Liver (tissue), 9 donors: ENCODE results near the gene MAP4K2. TPM values are rescaled to one million over a fixed set of nuclear protein-coding genes. Genes with fewer than 3 reads are reported as not detected.

Experiments used
- DNase-seq: peaks from one replicate; pipeline ENCODE4 v3.0.0-alpha.2; 2017; ENCODE audit warnings: low spot score
- H3K27ac ChIP-seq, 2 donors: one replicate each; pipeline ENCODE4 v1.7.0; 2013; ENCODE audit warnings: inconsistent platforms in 2 of 2, low read length in 2 of 2, control low read depth in 1 of 2, low read depth in 1 of 2, mild to moderate bottlenecking in 1 of 2
- H3K27me3 ChIP-seq, 4 donors: one replicate each; pipeline versions ENCODE4 v1.6.1 to v1.7.0; 2013; ENCODE audit warnings: low read length in 3 of 4, inconsistent platforms in 1 of 4, mild to moderate bottlenecking in 1 of 4, moderate library complexity in 1 of 4; ENCODE audit not compliant: control insufficient read depth in 4 of 4, insufficient read depth in 4 of 4
- H3K36me3 ChIP-seq, 4 donors: one replicate each; pipeline versions ENCODE4 v1.6.1 to v1.7.0; 2013; ENCODE audit warnings: low read length in 3 of 4, mild to moderate bottlenecking in 3 of 4, low read depth in 1 of 4, moderate library complexity in 1 of 4; ENCODE audit not compliant: control insufficient read depth in 4 of 4, insufficient read depth in 3 of 4
- H3K4me1 ChIP-seq, 4 donors: one replicate each; pipeline versions ENCODE4 v1.6.1 to v1.7.0; 2013; ENCODE audit warnings: low read length in 3 of 4, mild to moderate bottlenecking in 3 of 4, moderate library complexity in 1 of 4; ENCODE audit not compliant: control insufficient read depth in 4 of 4, insufficient read depth in 4 of 4
- H3K4me3 ChIP-seq, 3 donors: one replicate each; pipeline versions ENCODE4 v1.6.1 to v1.7.0; 2013; ENCODE audit warnings: low read length in 3 of 3, control low read depth in 1 of 3, low read depth in 1 of 3, mild to moderate bottlenecking in 1 of 3
- H3K9ac ChIP-seq, 2 donors: one replicate each; pipeline ENCODE4 v1.7.0; 2013; ENCODE audit warnings: low read length in 2 of 2, mild to moderate bottlenecking in 2 of 2, moderate library complexity in 2 of 2, control low read depth in 1 of 2, low read depth in 1 of 2
- H3K9me3 ChIP-seq, 4 donors: one replicate each; pipeline versions ENCODE4 v1.6.1 to v1.7.0; 2013; ENCODE audit warnings: low read length in 3 of 4; ENCODE audit not compliant: control insufficient read depth in 4 of 4
- ATF3 ChIP-seq: IDR thresholded peaks from 2 replicates; pipeline ENCODE4 v1.6.1; 2016; ENCODE audit warnings: antibody characterized with exemption
- EGR1 ChIP-seq, 2 donors: IDR thresholded peaks; 2 replicates each; pipeline ENCODE4 v1.6.1; 2016 to 2018; ENCODE audit warnings: antibody characterized with exemption in 2 of 2, low read depth in 2 of 2
- FOXA1 ChIP-seq: IDR thresholded peaks from 2 replicates; pipeline ENCODE4 v1.6.1; 2016; ENCODE audit warnings: antibody characterized with exemption
- FOXA2 ChIP-seq: IDR thresholded peaks from 2 replicates; pipeline ENCODE4 v1.6.1; 2016; ENCODE audit warnings: antibody characterized with exemption
- GABPA ChIP-seq, 2 donors: IDR thresholded peaks in 1 of 2; conservative IDR thresholded peaks in 1 of 2; 2 replicates each; pipeline ENCODE4 v1.6.1; 2016; ENCODE audit warnings: antibody characterized with exemption in 2 of 2, mild to moderate bottlenecking in 1 of 2, moderate library complexity in 1 of 2
- HNF4A ChIP-seq, 2 donors: conservative IDR thresholded peaks; 2 replicates each; pipeline ENCODE4 v1.6.1; 2016; ENCODE audit warnings: antibody characterized with exemption in 2 of 2, mild to moderate bottlenecking in 2 of 2
- HNF4G ChIP-seq: IDR thresholded peaks from 2 replicates; pipeline ENCODE4 v1.6.1; 2016; ENCODE audit warnings: antibody characterized with exemption
- JUND ChIP-seq, 2 donors: IDR thresholded peaks; 2 replicates each; pipeline ENCODE4 v1.6.1; 2016; ENCODE audit warnings: antibody characterized with exemption in 2 of 2
- NR2F2 ChIP-seq: IDR thresholded peaks from 2 replicates; pipeline ENCODE4 v1.6.1; 2016; ENCODE audit warnings: antibody characterized with exemption
- RAD21 ChIP-seq, 2 donors: IDR thresholded peaks; 2 replicates each; pipeline ENCODE4 v1.6.1; 2016; ENCODE audit warnings: antibody characterized with exemption in 2 of 2, mild to moderate bottlenecking in 2 of 2
- RXRA ChIP-seq, 2 donors: IDR thresholded peaks; 2 replicates each; pipeline ENCODE4 v1.6.1; 2017 to 2018; ENCODE audit warnings: antibody characterized with exemption in 2 of 2, mild to moderate bottlenecking in 1 of 2
- SP1 ChIP-seq: IDR thresholded peaks from 2 replicates; pipeline ENCODE4 v1.6.1; 2018; ENCODE audit warnings: antibody characterized with exemption, mild to moderate bottlenecking
- TAF1 ChIP-seq: conservative IDR thresholded peaks from 2 replicates; pipeline ENCODE4 v1.6.1; 2016; ENCODE audit warnings: antibody characterized with exemption, mild to moderate bottlenecking
- YY1 ChIP-seq: IDR thresholded peaks from 2 replicates; pipeline ENCODE4 v1.6.1; 2016; ENCODE audit warnings: antibody characterized with exemption, mild to moderate bottlenecking
- WGBS: extraction: QIAGEN DNeasy Blood & Tissue Kit; methylation state at CpG from one replicate; pipeline ENCODE4 v1.1.7; 2013; 5-methylcytosine and 5-hydroxymethylcytosine counted together
- polyA plus RNA-seq, 2 donors: library from polyadenylated mRNA; stranded (reverse) in 1 of 2; unstranded in 1 of 2; fragments of 200-250 nt in 1 of 2; fragments of >200 nt in 1 of 2; fragmentation: Nextera tagmentation in 1 of 2; extraction: Ambion mirVana in 1 of 2; gene quantifications; one replicate each; pipeline versions ENCODE4 v1.2.1 to v1.2.3, GENCODE V29; 2013 to 2015
- total RNA-seq, 2 donors: library from RNA; depleted of rRNA; stranded (reverse); fragments of >200 nt; gene quantifications; one replicate each; pipeline ENCODE4 v1.2.3, GENCODE V29; 2014
- TF ChIP-seq, protein P1 (sequence below): IDR thresholded peaks from 2 replicates; pipeline ENCODE4 v1.6.1; 2016; ENCODE audit warnings: antibody characterized with exemption, mild to moderate bottlenecking
- TF ChIP-seq, protein P2 (sequence below): IDR thresholded peaks from 2 replicates; pipeline ENCODE4 v1.6.1; 2016; ENCODE audit warnings: antibody characterized with exemption
- TF ChIP-seq, protein P3 (sequence below): IDR thresholded peaks from 2 replicates; pipeline ENCODE4 v1.6.1; 2016; ENCODE audit warnings: antibody characterized with exemption
- TF ChIP-seq, protein P4 (sequence below): fragments of 150-350 bp; IDR thresholded peaks from 2 replicates; pipeline ENCODE4 v1.5.1; 2017; ENCODE audit warnings: improper control_type of control experiment, low read depth, low read length; ENCODE audit not compliant: missing input control
- donor health status: healthy.
- donor health status: healthy.
- donor health status: healthy.
- donor health status: healthy.
- donor health status: healthy.

MAP4K2 gene
- total and polyA plus RNA-seq, 4 donors, result 2.1 to 6.9 (median 3.5) TPM

DNA sequence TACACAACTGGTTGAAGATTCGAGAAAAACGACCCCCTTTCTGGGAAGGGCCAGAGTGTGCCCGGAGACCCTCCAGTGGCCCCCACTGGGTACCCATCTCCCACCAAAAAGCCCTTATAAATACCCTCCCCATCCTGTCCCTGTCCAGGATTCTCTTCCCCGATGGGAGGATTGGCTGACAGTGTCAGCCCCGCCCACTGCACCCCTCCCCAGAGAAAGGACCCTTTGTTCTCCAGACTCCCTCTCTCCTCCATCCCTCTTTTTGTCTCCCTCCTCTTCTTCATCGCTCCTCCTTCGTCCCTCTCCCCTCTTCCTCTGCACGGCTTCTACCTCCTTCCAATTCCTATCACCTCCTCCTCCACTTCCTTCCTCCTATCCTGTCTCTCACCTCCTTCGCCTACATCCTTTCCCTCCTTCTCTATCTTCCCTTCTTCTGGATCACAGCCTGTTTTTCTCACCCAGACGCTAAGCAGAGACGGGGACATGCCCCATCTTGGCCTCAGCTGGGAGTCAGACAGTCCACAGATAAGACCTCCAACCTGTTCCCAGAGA, 20.6 kb upstream of the MAP4K2 start:
- WGBS, result 79% methylated on average over 11 of the region's 11 CpGs
- no peak overlapping the region for H3K9ac ChIP-seq
- H3K27me3 ChIP-seq, result no peaks in the 10 kb centered on the region
- H3K27ac ChIP-seq, result no peak overlapping the region
- no peaks in the 10 kb centered on the region for H3K9me3 ChIP-seq
- no peak for DNase-seq
- H3K4me1 ChIP-seq, result no peaks in the 10 kb centered on the region
- no peak for TF ChIP-seq NR2F2
- TF ChIP-seq FOXA1, result no peak
- TF ChIP-seq, protein P1, sequence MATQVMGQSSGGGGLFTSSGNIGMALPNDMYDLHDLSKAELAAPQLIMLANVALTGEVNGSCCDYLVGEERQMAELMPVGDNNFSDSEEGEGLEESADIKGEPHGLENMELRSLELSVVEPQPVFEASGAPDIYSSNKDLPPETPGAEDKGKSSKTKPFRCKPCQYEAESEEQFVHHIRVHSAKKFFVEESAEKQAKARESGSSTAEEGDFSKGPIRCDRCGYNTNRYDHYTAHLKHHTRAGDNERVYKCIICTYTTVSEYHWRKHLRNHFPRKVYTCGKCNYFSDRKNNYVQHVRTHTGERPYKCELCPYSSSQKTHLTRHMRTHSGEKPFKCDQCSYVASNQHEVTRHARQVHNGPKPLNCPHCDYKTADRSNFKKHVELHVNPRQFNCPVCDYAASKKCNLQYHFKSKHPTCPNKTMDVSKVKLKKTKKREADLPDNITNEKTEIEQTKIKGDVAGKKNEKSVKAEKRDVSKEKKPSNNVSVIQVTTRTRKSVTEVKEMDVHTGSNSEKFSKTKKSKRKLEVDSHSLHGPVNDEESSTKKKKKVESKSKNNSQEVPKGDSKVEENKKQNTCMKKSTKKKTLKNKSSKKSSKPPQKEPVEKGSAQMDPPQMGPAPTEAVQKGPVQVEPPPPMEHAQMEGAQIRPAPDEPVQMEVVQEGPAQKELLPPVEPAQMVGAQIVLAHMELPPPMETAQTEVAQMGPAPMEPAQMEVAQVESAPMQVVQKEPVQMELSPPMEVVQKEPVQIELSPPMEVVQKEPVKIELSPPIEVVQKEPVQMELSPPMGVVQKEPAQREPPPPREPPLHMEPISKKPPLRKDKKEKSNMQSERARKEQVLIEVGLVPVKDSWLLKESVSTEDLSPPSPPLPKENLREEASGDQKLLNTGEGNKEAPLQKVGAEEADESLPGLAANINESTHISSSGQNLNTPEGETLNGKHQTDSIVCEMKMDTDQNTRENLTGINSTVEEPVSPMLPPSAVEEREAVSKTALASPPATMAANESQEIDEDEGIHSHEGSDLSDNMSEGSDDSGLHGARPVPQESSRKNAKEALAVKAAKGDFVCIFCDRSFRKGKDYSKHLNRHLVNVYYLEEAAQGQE, result no peak
- TF ChIP-seq RAD21 (IDR thresholded peaks at IDR 0.05), result no peak
- TF ChIP-seq, protein P2, sequence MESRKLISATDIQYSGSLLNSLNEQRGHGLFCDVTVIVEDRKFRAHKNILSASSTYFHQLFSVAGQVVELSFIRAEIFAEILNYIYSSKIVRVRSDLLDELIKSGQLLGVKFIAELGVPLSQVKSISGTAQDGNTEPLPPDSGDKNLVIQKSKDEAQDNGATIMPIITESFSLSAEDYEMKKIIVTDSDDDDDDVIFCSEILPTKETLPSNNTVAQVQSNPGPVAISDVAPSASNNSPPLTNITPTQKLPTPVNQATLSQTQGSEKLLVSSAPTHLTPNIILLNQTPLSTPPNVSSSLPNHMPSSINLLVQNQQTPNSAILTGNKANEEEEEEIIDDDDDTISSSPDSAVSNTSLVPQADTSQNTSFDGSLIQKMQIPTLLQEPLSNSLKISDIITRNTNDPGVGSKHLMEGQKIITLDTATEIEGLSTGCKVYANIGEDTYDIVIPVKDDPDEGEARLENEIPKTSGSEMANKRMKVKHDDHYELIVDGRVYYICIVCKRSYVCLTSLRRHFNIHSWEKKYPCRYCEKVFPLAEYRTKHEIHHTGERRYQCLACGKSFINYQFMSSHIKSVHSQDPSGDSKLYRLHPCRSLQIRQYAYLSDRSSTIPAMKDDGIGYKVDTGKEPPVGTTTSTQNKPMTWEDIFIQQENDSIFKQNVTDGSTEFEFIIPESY, result no peak
- no peak for TF ChIP-seq HNF4G
- TF ChIP-seq FOXA2, result no peak
- no peak for TF ChIP-seq JUND (IDR thresholded peaks at IDR 0.05)
- no peak for TF ChIP-seq TAF1
- no peak overlapping the region for H3K4me3 ChIP-seq
- H3K36me3 ChIP-seq, result no peaks in the 10 kb centered on the region

DNA sequence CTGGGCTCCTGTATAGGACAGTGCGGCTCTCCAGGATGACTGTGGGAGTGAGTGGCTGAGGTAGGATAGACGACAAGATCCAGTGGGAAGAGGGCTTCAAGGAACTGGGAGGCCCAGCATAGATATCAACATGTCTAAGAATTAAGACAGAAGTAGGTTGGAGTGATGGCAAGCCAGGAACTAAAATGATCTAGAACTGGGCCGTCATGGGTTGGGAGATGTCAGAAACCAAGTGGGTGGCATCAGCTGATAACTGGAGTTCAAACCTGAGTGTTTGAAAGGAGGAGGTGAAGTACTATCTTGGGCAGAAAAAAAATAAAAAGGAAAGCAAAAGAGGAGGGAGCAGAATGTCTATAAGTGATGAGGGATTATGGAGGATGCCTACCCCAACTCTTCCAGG, 14.5 kb upstream of the MAP4K2 start:
- Histone ChIP-seq H3K36me3 (no peaks in the 10 kb centered on the region), H3K9me3 (no peaks in the 10 kb centered on the region), H3K27ac (no peak overlapping the region), H3K9ac (no peak overlapping the region), H3K4me1 (peaks cover 2 to 12% (median 10%) of the 10 kb centered on the region in 4 donors), H3K27me3 (no peaks in the 10 kb centered on the region), H3K4me3 (no peak overlapping the region)
- no peak for DNase-seq
- WGBS, result 92% methylated on average over 3 of the region's 3 CpGs
- no peak for TF ChIP-seq HNF4A (conservative IDR thresholded peaks at IDR 0.05)
- no peak for TF ChIP-seq FOXA1
- TF ChIP-seq EGR1 (IDR thresholded peaks at IDR 0.05; ENCODE audit: low read depth in 2 of 2), result no peak
- TF ChIP-seq HNF4G, result no peak
- no peak for TF ChIP-seq GABPA (IDR thresholded peaks at IDR 0.05 in 1 of 2, conservative IDR thresholded peaks at IDR 0.05 in 1 of 2)
- TF ChIP-seq RAD21 (IDR thresholded peaks at IDR 0.05), result no peak
- TF ChIP-seq ATF3, result no peak
- TF ChIP-seq JUND (IDR thresholded peaks at IDR 0.05), result no peak
- TF ChIP-seq, protein P2, result no peak
- TF ChIP-seq, protein P3, sequence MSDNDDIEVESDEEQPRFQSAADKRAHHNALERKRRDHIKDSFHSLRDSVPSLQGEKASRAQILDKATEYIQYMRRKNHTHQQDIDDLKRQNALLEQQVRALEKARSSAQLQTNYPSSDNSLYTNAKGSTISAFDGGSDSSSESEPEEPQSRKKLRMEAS, result no peak
- TF ChIP-seq SP1, result no peak
- TF ChIP-seq, protein P4, sequence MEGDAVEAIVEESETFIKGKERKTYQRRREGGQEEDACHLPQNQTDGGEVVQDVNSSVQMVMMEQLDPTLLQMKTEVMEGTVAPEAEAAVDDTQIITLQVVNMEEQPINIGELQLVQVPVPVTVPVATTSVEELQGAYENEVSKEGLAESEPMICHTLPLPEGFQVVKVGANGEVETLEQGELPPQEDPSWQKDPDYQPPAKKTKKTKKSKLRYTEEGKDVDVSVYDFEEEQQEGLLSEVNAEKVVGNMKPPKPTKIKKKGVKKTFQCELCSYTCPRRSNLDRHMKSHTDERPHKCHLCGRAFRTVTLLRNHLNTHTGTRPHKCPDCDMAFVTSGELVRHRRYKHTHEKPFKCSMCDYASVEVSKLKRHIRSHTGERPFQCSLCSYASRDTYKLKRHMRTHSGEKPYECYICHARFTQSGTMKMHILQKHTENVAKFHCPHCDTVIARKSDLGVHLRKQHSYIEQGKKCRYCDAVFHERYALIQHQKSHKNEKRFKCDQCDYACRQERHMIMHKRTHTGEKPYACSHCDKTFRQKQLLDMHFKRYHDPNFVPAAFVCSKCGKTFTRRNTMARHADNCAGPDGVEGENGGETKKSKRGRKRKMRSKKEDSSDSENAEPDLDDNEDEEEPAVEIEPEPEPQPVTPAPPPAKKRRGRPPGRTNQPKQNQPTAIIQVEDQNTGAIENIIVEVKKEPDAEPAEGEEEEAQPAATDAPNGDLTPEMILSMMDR, result no peak
- no peak for TF ChIP-seq YY1
- TF ChIP-seq FOXA2, result no peak
- TF ChIP-seq NR2F2, result no peak
- TF ChIP-seq RXRA (IDR thresholded peaks at IDR 0.05), result no peak
- no peak for TF ChIP-seq TAF1
